ENCODE measurements around the gene PSME3.
"Not testable (repeated sequence)": the region's sequence is repeated elsewhere in the genome, so short reads cannot be mapped to it uniquely, and the experiment has no call there.

The PSME3 gene

DNA sequence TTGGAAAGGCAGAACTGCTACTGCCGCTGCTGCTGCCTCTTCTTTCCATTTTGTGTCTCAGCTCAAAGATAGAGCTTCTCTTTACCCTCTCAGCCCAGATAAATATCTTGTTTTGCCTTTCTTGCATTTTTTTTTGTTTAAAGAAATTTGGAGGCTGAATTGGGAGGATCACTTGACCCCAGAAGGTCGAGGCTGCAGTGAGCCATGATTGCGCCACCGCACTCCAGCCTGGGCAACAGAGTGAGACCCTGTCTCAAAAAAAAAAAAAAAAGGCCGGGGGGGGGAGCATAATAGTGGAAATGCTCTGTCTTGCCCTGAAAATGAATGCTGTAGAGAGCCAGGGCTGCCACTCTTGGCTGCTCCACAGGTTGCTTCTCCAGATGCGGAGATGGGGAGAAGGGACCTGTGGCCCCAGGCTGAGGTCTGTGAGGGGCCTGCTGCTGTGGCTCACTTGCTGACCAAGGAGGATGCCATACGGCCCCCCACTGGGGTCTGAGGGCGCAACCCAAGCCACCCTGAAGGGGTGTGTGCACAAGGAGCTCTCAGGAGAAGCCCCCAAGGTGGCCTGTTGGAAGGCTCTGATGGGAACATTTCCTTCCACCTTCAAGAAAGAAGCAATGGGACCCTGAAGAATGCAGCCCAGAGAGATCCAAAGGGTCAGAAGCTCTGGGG lies 45.9 kb downstream of the PSME3 start:
- no peak for DNase-seq

DNA sequence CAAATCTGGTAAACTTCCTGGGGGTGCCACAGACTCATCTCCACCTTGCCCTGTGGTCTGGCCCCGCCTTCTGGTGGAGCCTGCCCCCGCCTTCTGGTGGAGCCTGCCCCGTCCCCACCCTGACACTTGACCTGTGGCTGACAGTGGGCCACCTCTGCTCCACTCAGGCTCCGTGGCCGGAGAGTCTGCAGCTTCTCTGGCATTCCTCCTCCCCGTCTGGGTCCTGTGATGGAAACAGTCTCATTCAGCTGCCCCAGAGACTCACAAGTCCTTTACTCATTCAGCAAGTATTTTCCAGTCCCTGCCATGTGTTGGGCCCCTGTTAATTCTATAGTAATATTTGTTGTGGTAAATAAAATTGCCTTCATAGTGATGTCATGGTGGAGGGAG lies 46.4 kb downstream of the PSME3 start:
- no peak for DNase-seq

GRCh38 chr17:42880776-42881310 lies 47.6 kb downstream of the PSME3 start:
- DNase-seq: no peak

- not testable (repeated sequence) for DNase-seq
Observed at GRCh38 chr17:42881706-42882105, 48.5 kb downstream of the PSME3 start.

GRCh38 chr17:42882166-42882565 lies 49.0 kb downstream of the PSME3 start:
- DNase-seq: no peak

- DNase-seq: no peak
Observed at GRCh38 chr17:42883802-42884558, 50.8 kb downstream of the PSME3 start.

DNA sequence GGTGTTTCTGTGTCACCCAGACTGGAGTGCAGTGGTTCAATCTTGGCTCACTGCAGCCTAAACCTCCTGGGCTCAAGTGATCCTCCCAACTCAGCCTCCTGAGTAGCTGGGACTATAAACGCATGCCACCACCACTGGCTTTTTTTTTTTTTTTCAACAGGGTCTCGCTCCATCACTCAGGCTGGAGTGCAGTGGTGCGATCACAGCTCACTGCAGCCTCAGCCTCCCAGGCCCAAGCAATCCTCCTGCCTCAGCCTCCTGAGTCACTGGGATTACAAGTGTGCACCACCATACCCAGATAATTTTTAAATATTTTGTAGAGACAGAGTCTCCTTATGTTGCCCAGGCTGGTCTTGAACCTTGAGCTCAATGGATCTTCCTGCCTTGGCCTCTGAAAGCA lies 52.6 kb downstream of the PSME3 start:
- DNase-seq: not testable (repeated sequence)

DNA sequence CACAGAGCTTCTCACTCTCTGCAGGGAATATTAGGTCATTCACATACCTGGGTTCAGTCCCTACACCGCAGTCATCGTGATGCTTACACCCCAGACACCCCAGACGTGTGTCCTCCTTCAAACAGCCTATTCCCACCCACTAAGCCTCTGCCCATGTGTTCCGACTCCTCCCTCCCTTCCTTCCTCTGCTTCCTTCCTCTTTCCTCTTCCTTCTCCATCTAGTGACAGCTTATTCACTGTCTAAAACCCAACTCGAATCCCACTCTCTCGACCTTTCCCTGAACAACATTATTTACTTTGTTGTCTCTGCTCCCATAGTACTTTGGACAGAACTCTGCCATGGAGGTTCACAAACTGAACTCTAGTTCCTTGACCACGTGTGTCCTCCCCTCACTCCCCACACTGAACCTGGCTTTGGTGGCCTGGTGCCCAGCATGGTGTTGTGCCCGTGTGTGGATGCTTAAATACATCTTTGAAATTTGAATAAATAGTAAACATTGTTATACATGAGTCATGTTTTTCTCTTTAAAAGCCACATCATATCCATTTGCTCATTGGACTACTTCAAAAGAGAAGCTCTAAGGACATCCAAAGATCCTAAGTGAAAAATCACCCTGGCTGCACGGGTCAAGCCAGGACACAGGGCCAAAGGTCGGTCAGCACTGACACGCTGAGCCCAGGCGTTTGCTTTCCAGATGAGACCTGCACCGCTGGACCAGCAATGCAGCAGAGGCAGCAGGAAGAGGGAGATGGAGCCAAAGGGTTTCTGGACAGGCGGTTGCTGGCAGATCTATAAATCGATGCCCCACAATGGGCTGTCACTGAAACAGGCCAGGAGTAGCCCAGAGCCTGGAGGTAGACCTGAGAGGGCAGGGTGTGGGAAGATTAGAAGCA lies 53.3 kb downstream of the PSME3 start:
- no peak for DNase-seq

GRCh38 chr17:42889809-42890208 lies 56.6 kb downstream of the PSME3 start:
- DNase-seq: no peak

- no peak for DNase-seq
Observed at GRCh38 chr17:42891539-42892152, 58.4 kb downstream of the PSME3 start.

DNA sequence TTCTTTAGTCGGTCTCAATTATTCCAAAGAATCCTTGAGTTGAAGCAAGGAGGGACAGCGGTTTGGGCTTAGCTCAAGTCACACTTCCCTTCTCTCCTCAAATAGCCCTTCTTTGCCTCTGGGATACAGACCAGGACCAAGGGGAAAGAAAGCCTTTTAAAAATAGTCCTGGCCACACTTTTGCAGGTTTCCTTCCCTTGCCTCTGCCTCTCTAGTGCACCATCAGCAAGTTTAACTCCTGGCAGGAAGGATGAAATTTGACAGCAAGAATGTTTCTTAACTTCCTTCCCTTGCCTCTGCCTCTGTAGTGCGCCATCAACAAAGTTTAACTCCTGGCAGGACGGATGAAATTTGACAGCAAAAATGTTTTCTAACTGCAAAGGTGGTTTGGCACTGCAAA lies 60.2 kb downstream of the PSME3 start:
- no peak for DNase-seq
